H9 (cell line): ENCODE data around the gene ARHGEF6. TPM values are rescaled to one million over a fixed set of nuclear protein-coding genes. Genes with fewer than 3 reads are reported as not detected.
A peak's percentile ranks its signal among the peaks of the same experiment; 100 is the strongest.

Experiments
- DNase-seq: peaks from one replicate; pipeline ENCODE4 v3.0.0-alpha.2; 2017
- H2AFZ ChIP-seq: one replicate; pipeline ENCODE4 v1.6.1; 2013; ENCODE audit warnings: mild to moderate bottlenecking, low read length, control low read depth, moderate library complexity
- H2AK5ac ChIP-seq: 2 replicates; pipeline ENCODE4 v1.6.1; 2013; ENCODE audit warnings: low read length, control low read depth, mixed read lengths; ENCODE audit not compliant: insufficient read length
- H2BK120ac ChIP-seq: one replicate; pipeline ENCODE4 v1.6.1; 2013; ENCODE audit warnings: low read depth, mild to moderate bottlenecking, low read length, control low read depth, inconsistent platforms; ENCODE audit not compliant: poor library complexity, severe bottlenecking
- H2BK12ac ChIP-seq: 2 replicates; pipeline ENCODE4 v1.6.1; 2013; ENCODE audit warnings: low read length, control low read depth, mixed read lengths, low read depth; ENCODE audit not compliant: insufficient read length
- H2BK15ac ChIP-seq: 2 replicates; pipeline ENCODE4 v1.6.1; 2013; ENCODE audit warnings: low read depth, low read length, control low read depth
- H2BK20ac ChIP-seq: one replicate; pipeline ENCODE4 v1.6.1; 2013; ENCODE audit warnings: low read depth, mild to moderate bottlenecking, low read length, control low read depth, inconsistent platforms; ENCODE audit not compliant: poor library complexity, severe bottlenecking
- H2BK5ac ChIP-seq: 2 replicates; pipeline ENCODE4 v1.6.1; 2013; ENCODE audit warnings: low read length, control low read depth, mixed read lengths; ENCODE audit not compliant: insufficient read length
- H3K14ac ChIP-seq: 2 replicates; pipeline ENCODE4 v1.6.1; 2013; ENCODE audit warnings: low read length, control low read depth; ENCODE audit not compliant: insufficient read depth
- H3K18ac ChIP-seq: 2 replicates; pipeline ENCODE4 v1.6.1; 2013; ENCODE audit warnings: low read depth, mild to moderate bottlenecking, mixed read lengths, low read length, control low read depth; ENCODE audit not compliant: insufficient read length
- H3K23ac ChIP-seq: 2 replicates; pipeline ENCODE4 v1.6.1; 2013; ENCODE audit warnings: low read length, control low read depth, mixed read lengths, low read depth; ENCODE audit not compliant: insufficient read length
- H3K23me2 ChIP-seq: 2 replicates; pipeline ENCODE4 v1.6.1; 2013; ENCODE audit warnings: low read depth, mild to moderate bottlenecking, mixed read lengths, low read length, control low read depth; ENCODE audit not compliant: insufficient read length, poor library complexity, severe bottlenecking
- H3K27ac ChIP-seq: 2 replicates; pipeline ENCODE4 v1.5.1; 2013; ENCODE audit warnings: low read length, control low read depth, mixed read lengths, low read depth; ENCODE audit not compliant: insufficient read length
- H3K27me3 ChIP-seq: 2 replicates; pipeline ENCODE4 v1.6.1; 2013; ENCODE audit warnings: low read length, control low read depth, inconsistent platforms; ENCODE audit not compliant: insufficient read depth
- H3K4ac ChIP-seq: 2 replicates; pipeline ENCODE4 v1.6.1; 2013; ENCODE audit warnings: low read depth, mild to moderate bottlenecking, control low read depth, inconsistent platforms, low read length, moderate library complexity
- H3K4me1 ChIP-seq: 2 replicates; pipeline ENCODE4 v1.6.1; 2013; ENCODE audit warnings: low read length, control low read depth, inconsistent platforms; ENCODE audit not compliant: insufficient read depth
- H3K4me2 ChIP-seq: 2 replicates; pipeline ENCODE4 v1.6.1; 2013; ENCODE audit warnings: low read length, control low read depth, mixed read lengths; ENCODE audit not compliant: insufficient read length, insufficient read depth
- H3K56ac ChIP-seq: 2 replicates; pipeline ENCODE4 v1.6.1; 2013; ENCODE audit warnings: low read depth, mild to moderate bottlenecking, mixed read lengths, low read length, control low read depth; ENCODE audit not compliant: insufficient read length
- H3K79me1 ChIP-seq: 2 replicates; pipeline ENCODE4 v1.6.1; 2013; ENCODE audit warnings: low read depth, mild to moderate bottlenecking, moderate library complexity, low read length, control low read depth, inconsistent platforms; ENCODE audit not compliant: insufficient read depth, poor library complexity, severe bottlenecking
- H3K79me2 ChIP-seq: 2 replicates; pipeline ENCODE4 v1.6.1; 2013; ENCODE audit warnings: low read length, control low read depth, inconsistent platforms; ENCODE audit not compliant: insufficient read depth
- H3K9ac ChIP-seq: 2 replicates; pipeline ENCODE4 v1.6.1; 2013; ENCODE audit warnings: low read length, control low read depth, mixed read lengths; ENCODE audit not compliant: insufficient read length; ENCODE audit errors: extremely low read depth
- H3K9me3 ChIP-seq: one replicate; pipeline ENCODE4 v1.6.1; 2013; ENCODE audit warnings: low read depth, low read length, inconsistent platforms; ENCODE audit not compliant: control insufficient read depth
- H3T11ph ChIP-seq: one replicate; pipeline ENCODE4 v1.6.1; 2013; ENCODE audit warnings: mild to moderate bottlenecking, low read length, control low read depth, inconsistent platforms
- H4K20me1 ChIP-seq: one replicate; pipeline ENCODE4 v1.6.1; 2013; ENCODE audit not compliant: control insufficient read depth, insufficient read length, insufficient read depth
- H4K5ac ChIP-seq: 2 replicates; pipeline ENCODE4 v1.6.1; 2013; ENCODE audit warnings: low read depth, mild to moderate bottlenecking, mixed read lengths, low read length, control low read depth; ENCODE audit not compliant: insufficient read length
- H4K8ac ChIP-seq: replicated peaks from 2 replicates; pipeline ENCODE4 v1.6.1; 2013; ENCODE audit warnings: low read length, control low read depth, mixed read lengths, low read depth; ENCODE audit not compliant: insufficient read length
- H4K91ac ChIP-seq: 2 replicates; pipeline ENCODE4 v1.6.1; 2013; ENCODE audit warnings: low read depth, mild to moderate bottlenecking, moderate library complexity, mixed read lengths, low read length, control low read depth; ENCODE audit not compliant: insufficient read length
- H3K27ac Mint-ChIP-seq, 3 experiments: 2 replicates in 2 of 3; 3 replicates in 1 of 3; pipeline ENCODE4 v1.8.0; 2020 to 2021; ENCODE audit warnings: mixed read lengths in 3 of 3, mild to moderate bottlenecking in 1 of 3, moderate library complexity in 1 of 3
- H3K27me3 Mint-ChIP-seq: 2 replicates; pipeline ENCODE4 v1.8.0; 2021; ENCODE audit warnings: low read depth, mild to moderate bottlenecking, moderate library complexity, mixed read lengths
- H3K36me3 Mint-ChIP-seq, 3 experiments: 2 replicates in 2 of 3; 3 replicates in 1 of 3; pipeline ENCODE4 v1.8.0; 2020 to 2021; ENCODE audit warnings: low read depth in 3 of 3, mixed read lengths in 3 of 3; ENCODE audit not compliant: insufficient read depth in 1 of 3
- H3K4me1 Mint-ChIP-seq, 2 experiments: 2 replicates each; pipeline ENCODE4 v1.8.0; 2020; ENCODE audit warnings: mixed read lengths in 2 of 2
- H3K4me3 Mint-ChIP-seq, 2 experiments: 2 replicates in 1 of 2; 3 replicates in 1 of 2; pipeline ENCODE4 v1.8.0; 2020 to 2021; ENCODE audit warnings: mild to moderate bottlenecking in 2 of 2, mixed read lengths in 2 of 2, moderate library complexity in 1 of 2
- H3K9me3 Mint-ChIP-seq, 2 experiments: 2 replicates in 1 of 2; 3 replicates in 1 of 2; pipeline ENCODE4 v1.8.0; 2020; ENCODE audit warnings: mild to moderate bottlenecking in 2 of 2, mixed read lengths in 2 of 2, moderate library complexity in 1 of 2
- CTCF ChIP-seq: fragments of 200-600 bp; sonication (generic); conservative IDR thresholded peaks from 3 replicates; pipeline ENCODE4 v1.8.0; 2021; ENCODE audit warnings: antibody characterized with exemption, mild to moderate bottlenecking
- WGBS: extraction: QIAGEN DNeasy Blood & Tissue Kit; methylation state at CpG from one replicate; pipeline ENCODE4 v1.1.7; 2013; ENCODE audit warnings: missing lambda C conversion rate, low lambda C conversion rate, mixed read lengths; ENCODE audit not compliant: insufficient read length; ENCODE audit errors: extremely low coverage; 5-methylcytosine and 5-hydroxymethylcytosine counted together
- total RNA-seq: library from RNA; stranded (reverse); gene quantifications from 2 replicates; pipeline ENCODE4 v1.2.1, GENCODE V29; 2021

The ARHGEF6 gene
- total RNA-seq, 1 experiment from 2014 or later = 3.6 TPM

GRCh38 chrX:136711147-136711546, 69.6 kb downstream of the ARHGEF6 start:
- Histone ChIP-seq H3K23ac (no peak overlapping the region), H2AK5ac (no peak overlapping the region), H3K56ac (no peak overlapping the region), H3K79me2 (no peaks in the 10 kb centered on the region), H2BK120ac (no peak overlapping the region), H2BK15ac (no peak overlapping the region; the same call in 1 of the 2 replicates), H3T11ph (no peak overlapping the region), H2BK12ac (no peak overlapping the region), H3K27ac (no peak overlapping the region), H3K9me3 (peaks cover 20% of the 10 kb centered on the region), H4K20me1 (no peaks in the 10 kb centered on the region), H3K9ac (no peak overlapping the region), H3K4ac (no peak overlapping the region), H4K8ac (no peak overlapping the region), H2AFZ (no peak overlapping the region), H3K23me2 (no peaks in the 10 kb centered on the region), H2BK20ac (no peak overlapping the region), H3K27me3 (no peaks in the 10 kb centered on the region), H3K4me2 (no peak overlapping the region), H2BK5ac (no peak overlapping the region), H3K79me1 (no peaks in the 10 kb centered on the region), H3K14ac (no peak overlapping the region), H3K4me1 (no peaks in the 10 kb centered on the region), H3K18ac (no peak overlapping the region), H4K5ac (no peak overlapping the region), H4K91ac (no peak overlapping the region)
- WGBS = no CpG with 5 or more reads among the region's 1 CpG
- no peaks in the 10 kb centered on the region for H3K36me3 Mint-ChIP-seq
- H3K27me3 Mint-ChIP-seq = no peaks in the 10 kb centered on the region; the same call in 1 of the 2 replicates
- H3K9me3 Mint-ChIP-seq = peaks cover 32 to 56% of the 10 kb centered on the region in 2 experiments
- H3K4me1 Mint-ChIP-seq = peaks cover 8 to 10% of the 10 kb centered on the region in 2 experiments
- peak; percentile 45; the same call in 2 of the 3 replicates for TF ChIP-seq CTCF
- no peak overlapping the region for H3K27ac Mint-ChIP-seq
- H3K4me3 Mint-ChIP-seq = no peak overlapping the region
- DNase-seq = peak; percentile 34
